Urinary bladder (tissue), 4 donors: ENCODE data around the gene NKD1. TPM values are rescaled to one million over a fixed set of nuclear protein-coding genes. Genes with fewer than 3 reads are reported as not detected.
"Not testable (repeated sequence)": the region's sequence is repeated elsewhere in the genome, so short reads cannot be mapped to it uniquely, and the experiment has no call there.

Source experiments
- DNase-seq: peaks from one replicate; pipeline ENCODE4 v3.0.0-alpha.2; 2015; ENCODE audit errors: extremely low spot score
- H3K27ac ChIP-seq: one replicate; pipeline ENCODE4 v1.5.1; 2013; ENCODE audit warnings: low read depth, mild to moderate bottlenecking, moderate library complexity
- H3K36me3 ChIP-seq: one replicate; pipeline ENCODE4 v1.6.1; 2013; ENCODE audit warnings: mild to moderate bottlenecking, moderate library complexity; ENCODE audit not compliant: insufficient read depth
- H3K4me1 ChIP-seq: one replicate; pipeline ENCODE4 v1.6.1; 2013; ENCODE audit warnings: mild to moderate bottlenecking, moderate library complexity; ENCODE audit not compliant: insufficient read depth
- H3K4me3 ChIP-seq: one replicate; pipeline ENCODE4 v1.5.1; 2013; ENCODE audit warnings: low read depth, low read length
- WGBS: extraction: QIAGEN DNeasy Blood & Tissue Kit; methylation state at CpG from one replicate; pipeline ENCODE4 v1.1.7; 2013; 5-methylcytosine and 5-hydroxymethylcytosine counted together
- polyA plus RNA-seq: library from polyadenylated mRNA; stranded (reverse); fragments of 200-250 nt; gene quantifications from one replicate; pipeline ENCODE4 v1.2.3, GENCODE V29; 2013
- total RNA-seq: library from RNA; depleted of rRNA; stranded (reverse); fragments of >200 nt; gene quantifications from one replicate; pipeline ENCODE4 v1.2.3, GENCODE V29; 2014
- donor health status: healthy with polysubstance abuse.
- donor health status: healthy.

The NKD1 gene
- total and polyA plus RNA-seq, 2 donors: 5.9 to 6.2 TPM

GRCh38 chr16:50526249-50526648 is 21.9 kb upstream of the NKD1 start:
- Histone ChIP-seq H3K4me3 (no peak overlapping the region), H3K4me1 (no peaks in the 10 kb centered on the region), H3K36me3 (no peaks in the 10 kb centered on the region), H3K27ac (no peak overlapping the region)
- DNase-seq: no peak
- 90% methylated on average over 4 of the region's 4 CpGs for WGBS

- no peak overlapping the region for H3K4me3 ChIP-seq
- H3K36me3 ChIP-seq: no peaks in the 10 kb centered on the region
- no peak overlapping the region for H3K27ac ChIP-seq
- no peak for DNase-seq
- 89% methylated on average over 6 of the region's 6 CpGs for WGBS
- H3K4me1 ChIP-seq: no peaks in the 10 kb centered on the region
Measured at GRCh38 chr16:50526796-50527195, 21.4 kb upstream of the NKD1 start.

GRCh38 chr16:50528820-50529219 is 19.4 kb upstream of the NKD1 start:
- Histone ChIP-seq H3K4me1 (no peaks in the 10 kb centered on the region), H3K27ac (no peak overlapping the region), H3K4me3 (no peak overlapping the region), H3K36me3 (no peaks in the 10 kb centered on the region)
- 75% methylated on average over 1 of the region's 1 CpG for WGBS
- DNase-seq: no peak

GRCh38 chr16:50529334-50529733 is 18.9 kb upstream of the NKD1 start:
- no peaks in the 10 kb centered on the region for H3K36me3 ChIP-seq
- no peak overlapping the region for H3K27ac ChIP-seq
- H3K4me1 ChIP-seq: no peaks in the 10 kb centered on the region
- DNase-seq: no peak
- no peak overlapping the region for H3K4me3 ChIP-seq

GRCh38 chr16:50530277-50531236 is 17.6 kb upstream of the NKD1 start:
- WGBS: 75% methylated on average over 13 of the region's 13 CpGs
- H3K4me1 ChIP-seq: no peaks in the 10 kb centered on the region
- H3K27ac ChIP-seq: no peak overlapping the region
- no peak for DNase-seq
- no peak overlapping the region for H3K4me3 ChIP-seq
- H3K36me3 ChIP-seq: no peaks in the 10 kb centered on the region

GRCh38 chr16:50531359-50531758 is 16.8 kb upstream of the NKD1 start:
- H3K27ac ChIP-seq: no peak overlapping the region
- H3K4me3 ChIP-seq: no peak overlapping the region
- WGBS: 93% methylated on average over 2 of the region's 2 CpGs
- H3K4me1 ChIP-seq: no peaks in the 10 kb centered on the region
- H3K36me3 ChIP-seq: no peaks in the 10 kb centered on the region
- no peak for DNase-seq

GRCh38 chr16:50531901-50532300 is 16.3 kb upstream of the NKD1 start:
- Histone ChIP-seq H3K4me1 (no peaks in the 10 kb centered on the region), H3K4me3 (no peak overlapping the region), H3K27ac (no peak overlapping the region), H3K36me3 (no peaks in the 10 kb centered on the region)
- no peak for DNase-seq
- 85% methylated on average over 3 of the region's 3 CpGs for whole genome bisulfite sequencing

- Histone ChIP-seq H3K4me3 (no peak overlapping the region), H3K36me3 (no peaks in the 10 kb centered on the region), H3K4me1 (no peaks in the 10 kb centered on the region), H3K27ac (no peak overlapping the region)
- DNase-seq: no peak
- 92% methylated on average over 6 of the region's 6 CpGs for WGBS
Measured at GRCh38 chr16:50532576-50532975, 15.6 kb upstream of the NKD1 start.

GRCh38 chr16:50533317-50533716 is 14.9 kb upstream of the NKD1 start:
- no peaks in the 10 kb centered on the region for H3K36me3 ChIP-seq
- H3K4me3 ChIP-seq: no peak overlapping the region
- no peak overlapping the region for H3K27ac ChIP-seq
- WGBS: 80% methylated on average over 4 of the region's 4 CpGs
- no peaks in the 10 kb centered on the region for H3K4me1 ChIP-seq
- no peak for DNase-seq

- Histone ChIP-seq H3K27ac (no peak overlapping the region), H3K36me3 (no peaks in the 10 kb centered on the region), H3K4me1 (no peaks in the 10 kb centered on the region), H3K4me3 (no peak overlapping the region)
- no peak for DNase-seq
- WGBS: 81% methylated on average over 4 of the region's 4 CpGs
Measured at GRCh38 chr16:50534091-50534490, 14.1 kb upstream of the NKD1 start.

- H3K36me3 ChIP-seq: no peaks in the 10 kb centered on the region
- DNase-seq: no peak
- no peak overlapping the region for H3K4me3 ChIP-seq
- no peak overlapping the region for H3K27ac ChIP-seq
- H3K4me1 ChIP-seq: no peaks in the 10 kb centered on the region
- 89% methylated on average over 10 of the region's 10 CpGs for WGBS
Measured at GRCh38 chr16:50534556-50534955, 13.6 kb upstream of the NKD1 start.

GRCh38 chr16:50534958-50535357 is 13.2 kb upstream of the NKD1 start:
- no peaks in the 10 kb centered on the region for H3K4me1 ChIP-seq
- 91% methylated on average over 2 of the region's 2 CpGs for WGBS
- no peak overlapping the region for H3K27ac ChIP-seq
- no peak for DNase-seq
- H3K4me3 ChIP-seq: no peak overlapping the region
- H3K36me3 ChIP-seq: no peaks in the 10 kb centered on the region

- Histone ChIP-seq H3K4me3 (no peak overlapping the region), H3K27ac (no peak overlapping the region), H3K4me1 (no peaks in the 10 kb centered on the region), H3K36me3 (no peaks in the 10 kb centered on the region)
- no peak for DNase-seq
- 88% methylated on average over 12 of the region's 12 CpGs for WGBS
Measured at GRCh38 chr16:50535506-50536257, 12.5 kb upstream of the NKD1 start.

GRCh38 chr16:50536258-50536645 is 11.9 kb upstream of the NKD1 start:
- H3K27ac ChIP-seq, H3K4me3 ChIP-seq, H3K4me1 ChIP-seq, H3K36me3 ChIP-seq, DNase-seq: not testable (repeated sequence)
- 88% methylated on average over 7 of the region's 7 CpGs for WGBS
